Measurements from ENCODE around the gene PCDH10.
"Not testable (repeated sequence)": the region's sequence is repeated elsewhere in the genome, so short reads cannot be mapped to it uniquely, and the experiment has no call there.

PCDH10 gene

DNA sequence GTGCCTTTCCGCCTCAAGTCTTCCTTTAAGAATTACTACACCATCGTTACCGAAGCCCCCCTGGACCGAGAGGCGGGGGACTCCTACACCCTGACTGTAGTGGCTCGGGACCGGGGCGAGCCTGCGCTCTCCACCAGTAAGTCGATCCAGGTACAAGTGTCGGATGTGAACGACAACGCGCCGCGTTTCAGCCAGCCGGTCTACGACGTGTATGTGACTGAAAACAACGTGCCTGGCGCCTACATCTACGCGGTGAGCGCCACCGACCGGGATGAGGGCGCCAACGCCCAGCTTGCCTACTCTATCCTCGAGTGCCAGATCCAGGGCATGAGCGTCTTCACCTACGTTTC, 2.2 kb downstream of the PCDH10 start:
- DNase-seq, result no peak

DNA sequence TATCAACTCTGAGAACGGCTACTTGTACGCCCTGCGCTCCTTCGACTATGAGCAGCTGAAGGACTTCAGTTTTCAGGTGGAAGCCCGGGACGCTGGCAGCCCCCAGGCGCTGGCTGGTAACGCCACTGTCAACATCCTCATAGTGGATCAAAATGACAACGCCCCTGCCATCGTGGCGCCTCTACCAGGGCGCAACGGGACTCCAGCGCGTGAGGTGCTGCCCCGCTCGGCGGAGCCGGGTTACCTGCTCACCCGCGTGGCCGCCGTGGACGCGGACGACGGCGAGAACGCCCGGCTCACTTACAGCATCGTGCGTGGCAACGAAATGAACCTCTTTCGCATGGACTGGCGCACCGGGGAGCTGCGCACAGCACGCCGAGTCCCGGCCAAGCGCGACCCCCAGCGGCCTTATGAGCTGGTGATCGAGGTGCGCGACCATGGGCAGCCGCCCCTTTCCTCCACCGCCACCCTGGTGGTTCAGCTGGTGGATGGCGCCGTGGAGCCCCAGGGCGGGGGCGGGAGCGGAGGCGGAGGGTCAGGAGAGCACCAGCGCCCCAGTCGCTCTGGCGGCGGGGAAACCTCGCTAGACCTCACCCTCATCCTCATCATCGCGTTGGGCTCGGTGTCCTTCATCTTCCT, 2.7 kb downstream of the PCDH10 start:
- DNase-seq, result no peak

DNA sequence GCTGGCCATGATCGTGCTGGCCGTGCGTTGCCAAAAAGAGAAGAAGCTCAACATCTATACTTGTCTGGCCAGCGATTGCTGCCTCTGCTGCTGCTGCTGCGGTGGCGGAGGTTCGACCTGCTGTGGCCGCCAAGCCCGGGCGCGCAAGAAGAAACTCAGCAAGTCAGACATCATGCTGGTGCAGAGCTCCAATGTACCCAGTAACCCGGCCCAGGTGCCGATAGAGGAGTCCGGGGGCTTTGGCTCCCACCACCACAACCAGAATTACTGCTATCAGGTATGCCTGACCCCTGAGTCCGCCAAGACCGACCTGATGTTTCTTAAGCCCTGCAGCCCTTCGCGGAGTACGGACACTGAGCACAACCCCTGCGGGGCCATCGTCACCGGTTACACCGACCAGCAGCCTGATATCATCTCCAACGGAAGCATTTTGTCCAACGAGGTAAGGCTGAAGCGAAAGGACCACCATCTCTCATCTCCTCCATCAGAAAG, 3.3 kb downstream of the PCDH10 start:
- no peak for DNase-seq

DNA sequence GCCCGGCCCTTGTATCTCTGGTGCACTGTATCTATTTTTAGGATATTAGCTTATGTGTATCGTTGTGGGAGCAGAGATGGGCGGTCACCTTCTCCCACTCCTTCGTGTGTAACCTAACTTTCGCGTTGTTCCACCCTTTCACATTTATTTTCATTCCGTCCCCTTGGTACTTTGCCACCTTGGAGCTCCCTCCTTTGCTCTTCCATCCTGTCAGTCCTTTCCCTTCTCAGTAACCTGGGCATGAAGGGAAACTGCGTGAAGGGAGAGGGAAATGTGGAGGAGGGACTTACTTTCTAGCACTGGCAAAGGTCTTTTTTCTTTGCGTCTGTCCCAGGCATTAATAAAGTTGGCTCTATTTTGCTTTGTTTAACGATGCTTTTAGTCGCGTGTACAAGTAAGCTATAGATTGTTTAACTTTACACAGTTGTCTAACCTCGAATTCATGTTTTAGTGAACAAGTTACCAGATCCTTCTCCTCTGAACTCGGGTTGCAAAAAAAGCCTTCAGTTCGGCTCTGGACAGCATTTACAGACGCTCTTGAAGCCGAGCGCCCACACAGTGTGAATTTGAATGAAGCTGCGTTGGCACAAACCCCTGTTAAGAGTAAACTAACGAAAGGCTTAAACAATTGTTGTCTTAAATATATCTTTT, 3.9 kb downstream of the PCDH10 start:
- DNase-seq, result no peak

DNA sequence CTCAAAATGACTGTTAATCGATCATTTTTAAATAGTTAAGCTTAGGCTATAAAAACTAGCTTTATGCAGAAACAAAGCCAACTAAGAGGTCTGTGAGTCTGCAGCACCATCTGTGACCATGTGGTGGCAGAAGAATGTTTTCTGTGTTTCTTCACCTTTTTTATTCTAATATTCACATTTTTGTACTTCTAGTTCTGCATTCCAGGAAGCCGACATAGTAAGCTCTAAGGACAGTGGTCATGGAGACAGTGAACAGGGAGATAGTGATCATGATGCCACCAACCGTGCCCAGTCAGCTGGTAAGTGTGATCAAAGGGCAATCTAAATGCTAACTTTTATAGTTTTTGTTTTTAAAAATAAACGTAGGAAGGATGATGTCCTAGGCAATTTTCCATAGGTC, 5.6 kb downstream of the PCDH10 start:
- no peak for DNase-seq

DNA sequence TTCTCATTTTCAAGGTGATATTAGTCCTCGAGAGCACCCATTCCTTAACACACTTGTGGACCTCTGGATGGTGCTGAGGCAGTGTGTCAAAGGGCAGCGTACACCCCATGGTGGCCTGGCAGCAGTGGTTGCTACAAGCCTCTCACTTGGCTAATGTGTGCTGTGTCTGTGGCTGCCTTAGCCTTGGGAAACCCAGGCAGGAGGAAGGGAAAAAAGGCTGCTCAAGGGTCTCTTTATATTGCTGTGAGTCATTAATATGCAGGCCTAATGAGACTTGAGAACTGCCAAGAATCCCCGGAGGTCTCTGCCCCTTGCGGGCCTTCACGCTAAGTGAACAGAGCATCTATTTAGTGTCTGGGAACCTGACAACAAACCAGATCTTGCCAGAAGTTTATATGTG, 7.0 kb downstream of the PCDH10 start:
- no peak for DNase-seq

DNA sequence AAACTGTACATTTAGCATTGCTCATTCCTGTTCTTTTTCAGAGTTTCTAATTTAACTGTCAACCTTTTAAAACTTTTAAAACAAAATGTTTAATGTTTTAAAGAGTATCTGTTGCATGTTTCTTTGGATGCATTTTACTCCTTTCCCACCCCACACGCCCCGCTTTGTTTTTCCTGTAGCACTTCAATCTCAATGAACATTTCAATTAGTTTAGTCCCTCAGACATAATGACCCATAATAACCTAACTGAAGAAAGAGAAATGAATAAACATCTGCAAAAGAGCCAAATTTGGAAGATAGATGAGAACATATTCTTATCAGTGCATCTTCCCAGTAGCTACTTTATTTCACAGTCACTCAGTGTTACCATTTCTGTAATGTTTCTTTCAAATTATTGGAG, 7.5 kb downstream of the PCDH10 start:
- no peak for DNase-seq

DNA sequence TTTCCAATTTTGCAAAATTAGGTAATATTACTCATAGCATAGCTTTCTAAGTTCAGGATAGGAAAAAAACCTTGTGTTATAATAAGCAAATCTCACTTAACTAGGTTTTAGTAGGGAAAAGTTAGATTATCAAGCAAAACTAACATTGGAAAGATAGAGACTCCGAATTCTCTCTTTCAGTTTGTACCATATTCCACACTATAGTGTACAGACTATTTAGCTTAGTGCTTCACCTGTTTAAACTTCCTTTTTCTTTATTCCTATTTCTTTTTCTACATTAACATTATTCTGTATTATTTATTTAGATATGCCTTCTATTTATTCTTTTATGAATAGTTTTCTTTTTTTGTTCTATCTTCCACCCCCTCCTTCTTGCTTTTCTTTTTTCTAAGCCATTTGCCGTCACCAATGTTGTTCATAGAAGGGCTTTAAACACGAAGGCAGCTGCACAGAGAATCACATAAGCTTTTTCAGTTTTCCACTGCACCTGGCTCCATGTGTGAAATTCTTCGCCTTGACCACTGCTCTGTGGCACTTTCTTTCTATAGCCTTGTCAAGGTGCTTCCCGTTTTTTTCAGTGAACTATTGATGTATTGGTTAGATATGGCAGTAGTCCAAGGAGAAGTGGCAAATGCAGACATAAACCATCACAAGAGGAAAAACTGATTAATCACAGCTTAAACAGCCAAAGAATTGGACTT, 8.5 kb downstream of the PCDH10 start:
- DNase-seq, result no peak

DNA sequence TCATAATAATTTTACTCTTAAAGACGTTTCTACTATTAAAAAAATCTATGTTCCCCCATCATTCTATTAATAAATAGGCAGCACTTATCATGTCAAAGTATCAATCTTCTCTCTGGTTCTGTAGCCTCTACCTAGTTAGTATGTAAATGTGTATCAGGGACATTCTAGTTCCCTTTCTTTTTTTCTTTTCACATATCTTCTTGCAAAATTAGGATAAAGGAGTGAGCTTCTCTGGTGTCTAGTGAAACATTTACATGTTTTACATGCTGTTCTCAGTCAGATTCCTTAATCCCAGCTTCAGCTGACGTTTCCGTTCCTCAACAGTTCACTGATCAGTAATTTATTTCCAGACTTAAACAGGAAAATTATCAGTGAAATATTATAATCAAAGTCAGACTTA, 11.8 kb downstream of the PCDH10 start:
- DNase-seq, result no peak

DNA sequence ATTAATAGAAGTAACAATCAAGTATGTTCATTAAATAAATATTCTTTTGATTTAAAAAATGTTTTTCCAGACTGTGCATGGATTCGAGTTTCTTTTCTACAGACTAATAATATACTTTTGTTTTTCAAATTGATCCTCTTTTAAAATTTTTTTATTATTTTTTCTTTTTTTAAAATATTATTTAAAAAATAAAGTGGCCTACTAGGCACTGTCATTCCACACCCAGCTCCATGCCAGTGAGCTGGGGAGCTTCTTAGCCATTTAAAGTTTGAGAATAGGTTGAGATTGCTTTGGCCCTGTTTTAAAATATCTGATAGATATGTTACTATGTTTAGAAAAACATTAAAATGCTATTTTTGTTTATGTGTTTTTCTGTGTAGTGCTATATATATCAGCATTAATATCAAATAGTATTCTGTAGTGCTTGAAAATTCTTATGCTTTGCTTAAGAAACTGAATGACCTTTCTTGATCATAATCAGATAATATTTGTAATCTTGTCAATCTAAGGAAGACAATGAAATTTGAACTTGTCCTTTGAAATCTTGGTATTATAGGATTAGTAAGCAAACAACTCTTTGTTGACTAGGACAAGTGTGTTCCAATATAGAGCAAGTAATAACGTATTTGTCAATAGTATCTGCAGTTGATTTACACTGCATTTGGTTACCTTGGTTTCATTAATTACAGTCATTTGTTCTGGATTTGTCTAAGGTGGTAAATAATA, 12.6 kb downstream of the PCDH10 start:
- no peak for DNase-seq

DNA sequence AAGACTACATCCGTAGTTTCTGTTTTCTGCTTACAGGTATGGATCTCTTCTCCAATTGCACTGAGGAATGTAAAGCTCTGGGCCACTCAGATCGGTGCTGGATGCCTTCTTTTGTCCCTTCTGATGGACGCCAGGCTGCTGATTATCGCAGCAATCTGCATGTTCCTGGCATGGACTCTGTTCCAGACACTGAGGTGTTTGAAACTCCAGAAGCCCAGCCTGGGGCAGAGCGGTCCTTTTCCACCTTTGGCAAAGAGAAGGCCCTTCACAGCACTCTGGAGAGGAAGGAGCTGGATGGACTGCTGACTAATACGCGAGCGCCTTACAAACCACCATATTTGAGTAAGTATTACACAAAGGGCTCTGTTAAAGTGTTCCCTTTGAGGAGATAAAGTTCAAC, 13.8 kb downstream of the PCDH10 start:
- DNase-seq, result no peak

DNA sequence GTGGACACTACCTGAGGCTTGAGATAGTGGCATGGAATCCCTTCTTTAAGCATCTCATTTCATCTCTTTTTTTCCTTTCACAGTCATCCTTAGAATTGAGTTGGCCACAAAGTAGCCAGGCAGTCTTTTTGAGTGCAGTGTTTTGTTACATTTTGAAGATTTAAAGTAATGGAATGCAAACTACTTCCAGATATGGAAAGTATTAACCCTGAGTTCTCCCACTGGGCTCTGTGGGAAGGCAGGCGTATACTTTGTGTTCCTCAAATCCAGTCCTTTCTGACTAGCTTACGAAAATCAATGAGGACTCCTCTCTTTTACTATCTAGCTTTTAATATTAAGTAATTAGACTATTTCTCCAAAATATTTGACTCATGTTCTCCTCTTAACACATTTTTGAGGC, 29.9 kb downstream of the PCDH10 start:
- no peak for DNase-seq

DNA sequence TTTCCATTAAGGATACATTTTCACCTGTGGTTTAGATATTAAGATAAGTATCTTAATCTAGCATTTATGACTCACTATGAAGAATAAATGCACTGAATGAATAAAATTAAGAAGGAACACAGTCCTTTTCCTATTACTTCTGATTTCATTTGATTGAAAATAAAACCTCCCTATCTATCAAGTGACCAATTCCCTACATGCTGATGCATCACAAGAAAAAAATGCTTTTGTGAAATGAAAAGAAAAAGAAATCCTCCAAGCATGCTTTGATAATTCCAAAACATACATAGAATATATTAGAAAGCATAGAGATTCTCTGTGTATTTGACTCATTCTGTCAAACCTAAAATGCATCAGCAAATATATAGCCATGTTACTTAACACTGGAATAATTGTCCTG, 37.1 kb downstream of the PCDH10 start:
- DNase-seq, result no peak

DNA sequence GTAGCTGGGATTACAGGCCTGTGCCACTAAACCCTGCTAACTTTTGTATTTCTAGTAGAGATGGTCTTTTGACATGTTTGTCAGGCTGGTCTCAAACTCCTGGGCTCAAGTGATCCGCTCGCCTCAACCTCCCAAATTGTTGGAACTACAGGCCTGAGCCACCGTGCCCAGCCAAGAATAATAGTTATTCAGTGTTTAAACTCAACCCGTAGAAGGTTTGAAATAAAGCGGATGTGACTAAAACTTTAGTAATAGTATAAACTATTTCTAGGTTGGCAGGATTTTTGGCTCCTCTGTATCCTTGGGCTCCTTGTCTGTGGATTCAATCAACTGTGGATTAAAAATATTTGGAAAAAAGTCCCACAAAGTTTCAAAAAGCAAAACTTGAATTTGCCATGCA, 37.8 kb downstream of the PCDH10 start:
- no peak for DNase-seq

DNA sequence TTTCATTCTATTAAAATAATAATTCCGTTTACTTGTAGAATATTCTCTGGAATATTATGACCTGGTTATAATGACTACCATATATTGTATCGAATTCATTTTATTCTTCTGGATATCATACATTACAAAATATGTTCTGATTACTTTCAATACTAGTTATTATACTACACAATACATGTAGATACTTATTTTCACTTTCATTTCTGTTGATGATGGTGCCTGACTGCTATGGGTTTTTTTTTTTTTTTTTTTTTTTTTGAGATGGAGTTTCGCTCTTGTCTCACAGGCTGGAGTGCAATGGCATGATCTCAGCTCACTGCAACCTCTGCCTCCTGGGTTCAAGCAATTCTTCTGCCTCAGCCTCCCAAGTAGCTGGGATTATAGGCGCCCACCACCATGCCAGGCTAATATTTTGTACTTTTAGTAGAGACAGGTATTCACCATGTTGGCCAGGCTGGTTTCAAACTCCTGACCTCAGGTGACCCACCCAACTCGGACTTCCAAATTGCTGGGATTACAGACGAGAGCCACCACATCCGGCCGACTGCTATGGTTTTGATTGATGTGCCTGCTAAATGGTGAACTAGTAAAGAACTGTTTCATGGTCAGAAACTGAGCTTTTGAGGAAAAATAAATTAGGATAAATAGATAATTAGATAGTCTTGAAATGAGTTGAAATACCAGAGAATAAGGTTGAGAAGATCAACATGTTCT, 39.5 kb downstream of the PCDH10 start:
- DNase-seq, result no peak

DNA sequence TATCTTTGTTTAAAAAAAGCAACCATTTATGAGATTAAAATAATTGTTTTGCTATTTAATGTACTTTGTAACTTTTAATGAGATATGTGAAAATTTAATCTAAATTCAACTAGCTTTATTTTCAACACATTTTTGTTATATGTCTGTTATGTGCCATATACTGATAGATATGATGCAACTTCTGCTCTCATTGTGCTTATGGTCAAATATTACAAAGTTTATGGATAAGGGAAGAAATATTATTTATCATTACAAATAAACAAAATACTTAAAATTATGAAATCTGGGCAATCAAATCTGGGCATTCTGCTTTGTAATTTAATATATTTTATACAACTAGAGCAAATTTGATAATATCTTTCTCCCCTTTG, 40.0 kb downstream of the PCDH10 start:
- no peak for DNase-seq

DNA sequence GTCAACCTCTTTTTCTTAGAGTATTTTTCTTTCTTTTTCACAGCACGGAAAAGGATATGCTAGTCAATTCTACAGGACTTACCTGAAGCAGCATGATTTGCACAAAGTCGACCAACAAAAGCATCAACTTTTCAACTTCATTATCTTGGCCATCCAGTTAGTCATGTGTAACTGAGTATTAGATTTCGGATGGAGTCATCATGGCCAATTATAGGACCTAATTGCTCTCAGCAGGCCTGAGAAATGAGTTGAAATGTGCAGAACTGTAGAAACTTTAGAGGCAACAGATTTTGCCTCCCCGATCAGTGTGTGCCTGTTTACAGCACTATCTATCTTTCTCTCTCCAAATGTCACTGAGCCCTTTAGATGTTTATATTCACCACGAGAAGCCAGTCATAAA, 41.0 kb downstream of the PCDH10 start:
- DNase-seq, result no peak

DNA sequence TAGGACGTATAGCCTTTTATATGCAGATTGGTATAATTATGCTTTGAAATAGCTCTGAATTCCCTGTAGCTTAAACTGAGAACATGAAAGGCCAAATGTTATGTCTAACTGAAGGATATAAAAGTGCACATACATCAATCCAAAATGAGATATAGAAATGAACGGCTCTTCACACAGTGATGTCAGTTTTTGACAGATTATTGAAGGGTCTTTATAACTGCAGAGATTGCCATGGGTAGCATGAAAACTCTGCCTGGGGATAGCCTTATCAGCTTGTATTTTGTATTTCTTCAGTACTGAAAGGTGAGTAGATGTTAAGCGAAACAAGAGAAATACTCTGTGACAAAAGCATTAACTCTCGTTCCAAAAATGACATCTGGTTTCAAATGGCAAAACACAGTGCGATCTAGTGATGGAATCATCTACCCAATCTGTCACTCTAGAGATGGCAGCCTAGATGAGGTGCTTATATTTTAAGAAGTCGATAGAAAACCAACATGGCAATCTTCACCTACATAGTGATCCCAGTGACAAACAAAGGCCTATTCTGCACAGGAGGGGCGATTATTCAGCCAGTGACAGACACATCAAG, 59.7 kb downstream of the PCDH10 start:
- no peak for DNase-seq

DNA sequence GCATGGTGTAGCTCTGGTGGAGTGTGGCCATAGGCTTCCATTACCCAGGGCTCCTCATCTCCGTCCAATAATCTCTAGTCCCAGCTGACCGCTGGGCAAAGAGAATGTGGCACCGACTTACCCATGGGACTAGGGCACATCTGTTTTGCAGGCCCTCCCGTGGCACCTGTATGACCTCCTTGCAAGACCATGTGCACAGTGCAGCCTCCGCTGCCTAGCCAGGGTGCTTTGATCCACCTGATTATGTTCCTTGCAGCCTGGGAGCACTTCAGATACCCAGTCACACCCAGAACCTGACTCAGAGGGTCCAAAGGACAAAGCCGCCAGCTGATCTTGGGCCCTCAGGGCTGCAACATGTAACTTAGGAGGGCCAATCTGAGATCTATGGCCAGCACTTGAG, 84.8 kb downstream of the PCDH10 start:
- no peak for DNase-seq

DNA sequence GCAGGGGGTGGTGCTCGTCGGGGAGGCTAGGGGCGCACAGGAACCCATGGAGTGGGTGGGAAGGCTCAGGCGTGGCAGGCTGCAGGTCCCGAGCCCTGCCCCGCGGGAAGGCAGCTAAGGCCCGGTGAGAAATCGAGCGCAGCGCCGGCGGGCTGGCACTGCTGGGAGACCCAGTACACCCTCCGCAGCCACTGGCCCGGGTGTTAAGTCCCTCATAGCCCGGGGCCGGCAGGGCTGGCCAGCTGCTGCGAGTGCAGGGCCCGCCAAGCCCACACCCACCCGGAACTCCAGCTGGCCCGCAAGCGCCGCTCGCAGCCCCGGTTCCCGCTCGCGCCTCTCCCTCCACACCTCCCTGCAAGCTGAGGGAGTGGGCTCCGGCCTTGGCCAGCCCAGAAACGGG, 91.4 kb downstream of the PCDH10 start:
- DNase-seq, result not testable (repeated sequence)
